HG02763 (cell line): Measurements from ENCODE around the gene C5orf63.
"Not testable (repeated sequence)": the region's sequence is repeated elsewhere in the genome, so short reads cannot be mapped to it uniquely, and the experiment has no call there.

ENCODE experiments used
- ATAC-seq: cut with Tn5 transposase; IDR thresholded peaks from one replicate; pipeline ENCODE4 v1.9.1; 2021; ENCODE audit warnings: mild to moderate bottlenecking, moderate library complexity; ENCODE audit not compliant: unreplicated experiment

C5orf63 gene

DNA sequence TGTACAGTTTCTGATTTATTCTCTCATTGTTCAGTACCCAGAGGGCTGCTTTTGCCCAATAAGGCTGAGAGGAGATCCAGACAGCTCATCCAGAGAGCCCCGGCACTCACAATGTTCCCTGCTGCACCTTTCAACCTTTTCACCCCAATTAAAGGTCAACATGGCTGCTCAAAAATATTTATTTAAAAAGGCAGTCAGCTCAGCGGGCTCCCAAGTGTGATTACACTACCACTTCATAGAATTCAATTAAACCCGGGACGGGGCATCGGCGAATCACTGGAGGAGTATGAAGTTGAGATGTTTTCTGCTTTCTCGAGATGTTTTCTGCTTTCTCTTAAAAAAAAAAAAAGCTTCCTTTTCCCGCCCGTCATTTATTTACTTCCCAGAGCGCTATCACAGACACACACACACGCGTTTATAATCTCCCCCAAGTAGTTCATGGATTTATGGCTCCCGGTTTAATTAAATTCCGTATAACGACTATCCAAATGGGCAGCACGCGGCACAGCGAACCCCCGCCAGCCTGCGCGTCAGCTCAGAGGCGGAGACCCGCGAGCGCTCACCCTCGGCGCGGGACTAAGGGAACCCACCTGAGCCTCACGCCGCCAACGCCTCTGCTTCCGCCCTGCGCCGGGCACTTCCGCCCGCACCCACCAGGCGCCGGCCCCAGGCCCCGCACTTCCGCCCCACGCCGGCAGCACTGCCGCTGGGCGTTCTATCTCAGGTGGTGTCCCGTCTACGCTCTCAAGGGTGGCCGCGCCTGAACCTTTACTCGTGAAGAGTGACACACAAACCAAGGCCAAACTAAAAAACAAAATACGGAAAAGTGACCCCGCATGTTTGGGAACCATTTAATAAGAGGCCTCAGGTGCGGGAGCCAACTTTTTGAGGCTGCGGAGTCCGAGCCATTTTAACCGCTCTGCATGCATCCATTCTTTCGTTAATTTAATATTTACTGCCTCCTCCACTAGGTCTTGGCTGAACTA is at the start of gene C5orf63:
TSS of gene C5orf63 (minus strand) at position 642 of the 986 bp plus-strand sequence. CDS start 14,507 bp downstream, outside the sequence.
- peak; percentile 98 for ATAC-seq

DNA sequence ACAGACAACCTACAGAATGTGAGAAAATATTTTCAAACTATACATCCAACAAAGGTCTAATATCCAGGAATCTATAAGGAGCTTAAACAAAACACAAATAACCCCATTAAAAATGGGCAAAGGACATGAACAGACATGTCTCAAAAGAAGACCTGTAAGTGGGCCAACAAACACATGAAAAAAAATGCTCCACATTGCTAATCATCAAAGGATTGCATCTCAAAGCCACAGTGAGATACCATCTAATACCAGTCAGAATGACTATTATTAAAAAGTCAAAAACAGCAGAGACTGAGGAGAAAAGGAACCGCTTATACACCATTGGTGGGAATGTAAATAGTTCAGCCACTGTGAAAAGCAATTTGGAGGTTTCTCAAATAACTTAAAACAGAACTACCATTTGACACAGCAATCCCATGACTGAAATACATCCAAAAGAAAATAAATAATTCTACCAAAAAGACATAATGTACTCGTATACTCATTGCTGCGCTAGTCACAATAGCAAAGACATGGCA is 39.1 kb upstream of the C5orf63 start:
- ATAC-seq: no peak

DNA sequence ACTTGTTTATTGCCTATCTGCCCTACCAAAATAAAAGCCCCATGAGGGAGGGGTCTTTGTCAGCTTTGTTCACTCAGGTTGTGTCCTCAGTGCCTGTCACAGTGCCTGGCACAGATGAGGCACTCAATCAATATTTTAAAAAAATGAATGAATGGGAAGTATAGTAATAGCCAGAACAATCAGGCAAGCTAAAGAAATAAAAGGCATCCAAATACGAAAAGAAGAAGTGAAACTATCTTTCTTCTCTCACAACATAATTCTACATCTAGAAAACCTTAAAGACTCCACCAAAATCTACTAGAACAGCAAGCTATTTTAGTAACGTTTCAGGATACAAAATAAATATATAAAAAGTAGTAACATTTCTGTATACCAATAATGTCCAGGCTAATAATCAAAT is 37.8 kb upstream of the C5orf63 start:
- ATAC-seq: no peak

GRCh38 chr5:127108624-127109260 is 35.4 kb upstream of the C5orf63 start:
- not testable (repeated sequence) for ATAC-seq

DNA sequence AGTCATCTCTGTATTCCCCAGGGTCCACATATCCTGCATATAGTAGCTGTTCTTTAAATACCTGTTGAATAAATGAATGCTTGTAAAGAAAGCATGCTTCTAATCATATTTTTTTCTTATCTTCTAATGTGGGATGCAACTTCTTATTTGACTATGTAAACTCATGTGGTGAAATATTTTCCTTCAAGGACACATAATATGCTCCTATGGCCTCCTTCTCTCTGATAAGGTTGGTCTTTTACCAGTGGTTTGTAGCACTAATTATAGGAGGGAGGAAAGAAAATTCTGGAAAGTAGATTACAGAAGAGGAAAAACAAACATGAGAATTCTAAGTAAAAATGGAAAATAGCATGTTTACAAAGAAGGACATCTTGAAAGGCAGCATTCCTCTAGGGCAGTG is 28.6 kb upstream of the C5orf63 start:
- ATAC-seq: no peak

GRCh38 chr5:127101533-127101932 is 28.2 kb upstream of the C5orf63 start:
- no peak for ATAC-seq

GRCh38 chr5:127098241-127098640 is 24.9 kb upstream of the C5orf63 start:
- ATAC-seq: no peak

DNA sequence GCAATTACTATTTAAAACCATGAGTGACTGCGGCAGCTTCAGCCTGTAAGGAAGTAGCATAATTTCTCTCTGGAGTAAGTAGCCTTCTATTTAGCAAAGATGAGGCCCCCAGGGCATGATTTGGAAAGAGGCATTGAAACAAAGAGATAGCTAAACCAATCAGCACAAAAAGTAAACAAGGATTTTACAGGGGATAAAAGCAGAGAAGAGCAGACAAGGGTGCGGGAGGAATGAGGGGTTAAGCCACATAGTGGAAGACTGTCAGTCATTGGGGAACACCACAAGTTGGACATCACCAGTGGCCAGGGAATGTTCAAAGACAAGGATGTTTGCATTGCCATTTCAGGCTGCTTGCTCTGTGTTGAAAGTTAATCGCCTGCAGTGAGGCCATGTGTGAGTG is 24.0 kb upstream of the C5orf63 start:
- no peak for ATAC-seq

GRCh38 chr5:127096328-127096993 is 23.2 kb upstream of the C5orf63 start:
- ATAC-seq: no peak

DNA sequence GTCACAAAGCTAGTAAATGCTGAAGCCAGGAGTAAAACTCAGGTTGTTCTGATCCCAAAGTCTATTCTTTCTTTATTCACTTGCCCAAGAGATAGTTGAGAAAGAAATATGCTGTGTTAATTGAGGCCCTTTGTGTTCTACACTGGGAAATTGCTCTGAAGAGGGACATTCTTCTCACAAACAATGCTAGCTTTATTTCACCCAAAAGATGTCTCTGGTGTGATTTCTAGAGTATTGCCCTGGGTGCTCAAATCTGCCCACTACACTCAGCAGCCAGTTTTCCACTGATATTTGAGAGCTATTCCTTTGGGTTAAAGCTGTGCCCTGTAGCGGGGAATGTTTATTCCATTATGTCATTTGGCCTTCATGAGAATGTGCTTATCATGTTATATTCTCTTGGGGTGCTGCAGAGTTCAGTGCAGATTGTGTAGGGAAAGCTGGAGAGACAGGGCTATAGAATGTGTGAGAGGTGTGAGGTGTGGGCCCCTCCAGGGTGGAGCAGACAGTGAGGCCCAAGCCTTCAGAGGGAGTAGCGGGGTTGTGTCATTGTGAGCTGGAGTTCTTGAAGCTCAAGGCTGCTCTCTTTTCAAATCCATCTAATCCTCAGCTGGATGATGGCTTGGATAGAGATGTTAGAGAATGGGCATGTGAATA is 21.0 kb upstream of the C5orf63 start:
- ATAC-seq: no peak

DNA sequence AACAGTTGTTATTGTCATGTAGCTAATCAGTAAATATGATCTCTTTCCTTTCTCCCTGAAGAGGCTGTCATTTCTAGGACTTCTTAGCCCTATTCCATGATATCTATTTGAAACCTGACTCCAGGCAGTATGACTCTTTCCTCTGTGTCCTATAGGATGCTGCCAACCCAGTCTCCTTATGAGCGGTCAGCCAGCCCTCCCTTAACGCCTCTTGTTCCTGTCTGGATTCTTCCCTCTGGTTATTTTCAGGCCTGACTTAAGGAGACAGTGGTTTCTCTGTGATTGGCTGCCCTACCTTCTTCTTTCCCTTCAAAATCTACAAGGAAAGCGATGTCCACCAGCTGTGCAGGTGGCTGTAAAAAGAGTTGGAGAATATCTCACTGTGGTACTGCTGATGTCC is 19.4 kb upstream of the C5orf63 start:
- ATAC-seq: no peak

DNA sequence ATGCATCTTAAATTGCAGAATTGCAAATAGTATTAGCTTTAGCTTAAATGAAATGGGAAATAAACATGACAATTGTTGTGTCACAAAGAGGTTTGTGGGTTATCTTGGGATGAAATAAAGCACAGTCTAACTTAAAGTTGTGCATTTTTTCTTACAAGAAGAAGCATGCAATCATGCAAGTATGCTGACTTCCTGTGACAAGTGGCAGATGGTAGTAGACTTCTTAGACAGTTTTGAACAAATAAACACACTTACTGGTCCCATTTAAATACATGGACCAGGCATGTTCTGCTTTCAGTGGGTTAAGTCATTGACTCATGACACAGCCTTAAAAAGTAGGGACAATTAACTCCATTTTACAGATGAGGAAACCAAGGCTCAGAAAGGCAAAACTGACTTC is 15.9 kb upstream of the C5orf63 start:
- ATAC-seq: no peak

- no peak for ATAC-seq
Measured at GRCh38 chr5:127088251-127088650, 14.9 kb upstream of the C5orf63 start.

- no peak for ATAC-seq
Measured at GRCh38 chr5:127086589-127086988, 13.3 kb upstream of the C5orf63 start.

GRCh38 chr5:127085796-127086195 is 12.5 kb upstream of the C5orf63 start:
- no peak for ATAC-seq

DNA sequence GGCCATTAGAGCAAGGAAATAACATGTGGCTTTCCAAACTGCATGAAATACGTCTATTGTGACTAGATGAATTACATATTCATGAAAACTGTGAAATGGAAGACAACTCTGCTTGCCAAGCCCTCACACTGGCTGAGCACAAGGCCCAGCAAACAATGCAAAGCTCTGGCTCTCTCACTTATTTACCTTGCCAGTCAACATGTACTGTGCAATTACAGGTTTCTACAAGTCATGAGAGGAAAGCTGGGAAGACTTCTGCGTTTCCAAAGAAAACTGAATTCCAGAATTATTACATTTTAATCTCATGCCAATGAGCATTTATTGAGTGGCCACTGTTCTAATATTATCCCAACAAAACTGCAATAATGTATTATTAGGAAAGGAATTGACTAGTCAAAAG is 12.1 kb upstream of the C5orf63 start:
- ATAC-seq: no peak

DNA sequence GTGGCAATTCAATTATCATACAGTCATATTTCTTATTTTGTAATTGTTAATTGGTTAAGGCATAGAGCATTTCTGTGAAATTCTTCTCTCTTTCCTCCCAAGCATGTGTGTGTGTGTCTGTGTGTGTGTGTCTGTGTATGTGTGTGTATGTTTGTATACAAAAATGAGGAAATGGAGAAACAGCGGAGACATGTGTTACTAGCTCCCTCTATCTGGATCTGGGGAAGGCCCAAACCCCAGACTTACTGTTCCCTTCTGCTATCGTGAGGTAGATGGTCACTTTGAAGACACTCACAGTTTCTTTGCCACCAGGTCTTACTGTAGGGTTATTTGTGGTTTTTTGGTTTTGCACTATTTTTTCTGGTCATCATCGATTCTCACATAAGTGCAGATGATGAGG is 11.4 kb upstream of the C5orf63 start:
- ATAC-seq: no peak

DNA sequence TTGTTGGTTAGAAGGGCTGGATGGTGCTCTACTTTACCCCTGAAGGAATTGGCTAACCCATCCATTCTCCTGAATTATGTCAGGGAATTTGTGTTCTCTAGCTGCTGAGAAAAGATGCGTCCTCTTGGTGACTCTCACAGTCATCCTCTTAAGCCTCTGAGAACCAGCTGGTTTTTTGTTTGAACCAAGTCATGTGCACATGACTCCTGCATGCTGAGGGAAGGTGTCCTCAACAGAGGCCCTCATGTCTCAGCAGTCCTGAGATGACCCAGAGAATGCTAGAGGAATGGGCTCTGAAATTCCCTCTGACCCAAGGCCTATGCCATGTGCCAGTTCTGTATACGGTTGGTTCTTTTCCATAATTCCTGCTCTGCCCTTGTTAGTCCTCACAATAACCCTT is 10.4 kb upstream of the C5orf63 start:
- no peak for ATAC-seq

GRCh38 chr5:127079994-127080491 is 6.7 kb upstream of the C5orf63 start:
- ATAC-seq: no peak

- no peak for ATAC-seq
Measured at GRCh38 chr5:127077366-127077765, 4.1 kb upstream of the C5orf63 start.
